Activated CD4-positive, alpha-beta T cell treated with anti-CD3 and anti-CD28 coated beads, Interleukin-2, amount 10 ng/mL, durations not matched to agents 7 days and 5 days (primary cell): ENCODE data around the gene BLACAT1. TPM values are rescaled to one million over a fixed set of nuclear protein-coding genes. Genes with fewer than 3 reads are reported as not detected.
"Not testable (repeated sequence)": the region's sequence is repeated elsewhere in the genome, so short reads cannot be mapped to it uniquely, and the experiment has no call there.

Source experiments
- CTCF ChIA-PET: fragments of 350-600 bp; sonication (Branson Sonifier 250); formaldehyde crosslinking; loops from one replicate; lab custom pipeline; 2021; ENCODE audit warnings: antibody characterized with exemption; lab: Charles Lee
- POLR2A ChIA-PET: fragments of 350-600 bp; sonication (Branson Sonifier 250); formaldehyde crosslinking; loops from one replicate; lab custom pipeline; 2021; ENCODE audit warnings: antibody characterized with exemption; lab: Charles Lee
- DNase-seq: peaks from one replicate; pipeline ENCODE4 v3.0.0-alpha.2; 2020
- H3K27ac Mint-ChIP-seq: one replicate; pipeline ENCODE4 v1.8.0; 2021; ENCODE audit warnings: mild to moderate bottlenecking, moderate library complexity, mixed read lengths
- H3K27me3 Mint-ChIP-seq: one replicate; pipeline ENCODE4 v1.8.0; 2021; ENCODE audit warnings: mixed read lengths
- H3K36me3 Mint-ChIP-seq: one replicate; pipeline ENCODE4 v1.8.0; 2021; ENCODE audit warnings: low read depth, mixed read lengths
- H3K4me1 Mint-ChIP-seq: one replicate; pipeline ENCODE4 v1.8.0; 2021; ENCODE audit warnings: mixed read lengths
- H3K4me3 Mint-ChIP-seq: one replicate; pipeline ENCODE4 v1.8.0; 2021; ENCODE audit warnings: mild to moderate bottlenecking, moderate library complexity, mixed read lengths
- H3K9me3 Mint-ChIP-seq: one replicate; pipeline ENCODE4 v1.8.0; 2021; ENCODE audit warnings: mixed read lengths
- total RNA-seq, 2 experiments: library from RNA; stranded (reverse); gene quantifications; one replicate each; pipeline ENCODE4 v1.2.3, GENCODE V29; 2021

BLACAT1 gene
- total RNA-seq, 2 experiments from 2014 or later = 0.20 to 0.23 TPM

DNA sequence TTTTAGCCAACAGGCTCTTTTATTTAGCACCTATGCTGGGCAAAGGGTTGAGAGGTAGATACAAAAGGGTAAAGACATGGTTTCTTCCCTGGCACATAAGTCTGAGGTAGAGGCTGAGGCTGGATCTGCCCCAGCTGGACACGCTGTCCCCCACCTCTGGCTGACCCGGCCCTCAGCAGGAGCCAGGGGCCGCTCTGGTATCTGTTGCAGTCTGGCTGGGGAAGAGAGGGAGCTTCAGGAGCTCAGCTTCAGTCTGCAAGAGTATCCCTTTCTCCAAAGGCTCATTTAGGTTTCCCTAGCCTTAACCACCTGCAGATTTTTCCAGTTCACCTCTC lies 14.2 kb downstream of the BLACAT1 start:
- H3K4me3 Mint-ChIP-seq = peak overlapping the region; percentile 74
- H3K27ac Mint-ChIP-seq = peak overlapping the region; percentile 97
- ChIA-PET POLR2A (no interaction called here), CTCF (interaction anchor here (0.7 to 3.4 kb wide), 4 partner anchors 11 to 46 kb away, joined by 3 to 12 read pairs (median 4); partner anchors contain the start of gene BLACAT1)
- DNase-seq = no peak
- peaks cover 24% of the 10 kb centered on the region for H3K4me1 Mint-ChIP-seq
- H3K9me3 Mint-ChIP-seq = no peaks in the 10 kb centered on the region
- H3K36me3 Mint-ChIP-seq = no peaks in the 10 kb centered on the region
- peaks cover 6% of the 10 kb centered on the region for H3K27me3 Mint-ChIP-seq

DNA sequence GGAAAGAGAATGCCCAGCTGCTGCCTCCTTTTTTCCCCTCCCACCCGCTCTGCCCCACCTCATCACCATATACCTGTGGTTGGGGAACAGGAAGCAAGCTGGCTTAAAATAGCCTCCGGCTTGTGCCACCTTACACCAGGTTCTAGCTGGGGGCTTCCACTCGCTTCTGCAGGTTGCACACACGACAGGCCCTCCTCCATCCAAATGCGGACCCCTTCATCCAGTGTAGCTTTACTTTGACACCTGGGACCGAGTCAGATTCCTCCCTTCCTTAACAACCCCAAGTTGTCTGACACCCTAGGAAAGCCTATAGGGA lies 14.6 kb downstream of the BLACAT1 start:
- no peak for DNase-seq
- no peaks in the 10 kb centered on the region for H3K9me3 Mint-ChIP-seq
- peak overlapping the region; percentile 97 for H3K27ac Mint-ChIP-seq
- POLR2A ChIA-PET = no interaction called here
- peak overlapping the region; percentile 74 for H3K4me3 Mint-ChIP-seq
- CTCF ChIA-PET = interaction anchor here (0.6 to 3.4 kb wide), 7 partner anchors 11 to 1230 kb away, joined by 3 to 12 read pairs (median 3); partner anchors contain the start of gene BLACAT1
- H3K4me1 Mint-ChIP-seq = peaks cover 24% of the 10 kb centered on the region
- no peaks in the 10 kb centered on the region for H3K36me3 Mint-ChIP-seq
- peaks cover 6% of the 10 kb centered on the region for H3K27me3 Mint-ChIP-seq

DNA sequence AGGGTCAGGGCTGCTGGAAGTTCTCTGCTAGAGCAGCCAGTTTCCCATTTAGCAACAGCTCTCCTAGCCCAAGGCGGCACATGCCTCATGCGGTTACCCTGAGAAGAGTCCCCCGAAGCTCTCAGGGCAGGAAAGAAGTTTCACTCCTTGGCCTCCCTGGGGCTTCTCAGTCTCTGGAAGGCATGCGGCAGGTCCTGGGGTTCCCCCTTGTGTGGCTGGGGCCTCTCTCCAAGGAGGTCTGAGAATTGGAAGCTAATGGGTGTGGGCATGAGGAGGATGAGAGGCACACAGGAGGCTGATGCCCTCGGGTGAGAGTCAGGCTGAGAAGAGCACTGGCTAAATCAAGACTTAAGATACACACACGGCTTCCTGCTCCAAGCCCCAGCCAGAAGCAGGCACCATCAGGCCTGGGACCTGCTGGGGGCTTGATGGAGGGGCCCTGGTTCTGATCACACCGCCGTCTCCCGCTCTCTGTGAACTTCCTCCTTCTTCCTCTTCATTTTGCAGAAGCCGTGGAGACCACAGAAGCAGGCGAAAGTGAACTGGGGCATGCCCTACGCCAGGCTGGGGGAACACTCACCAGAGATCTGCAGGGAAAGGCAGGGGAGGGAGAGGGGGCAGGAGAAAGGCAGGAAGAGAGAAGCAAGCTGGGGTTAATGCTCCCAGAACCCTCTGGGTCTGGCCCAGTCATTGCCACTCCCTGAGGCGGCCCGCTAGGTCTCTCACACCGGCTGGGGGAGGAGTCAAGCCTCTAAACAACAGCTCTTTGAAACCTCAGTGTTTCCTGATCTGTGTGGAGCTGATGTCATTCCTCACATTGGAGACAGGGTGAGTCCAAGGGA lies 15.1 kb downstream of the BLACAT1 start:
- Mint-ChIP-seq H3K4me3 (peak overlapping the region; percentile 74), H3K27ac (peak overlapping the region; percentile 97), H3K36me3 (no peaks in the 10 kb centered on the region), H3K9me3 (no peaks in the 10 kb centered on the region), H3K4me1 (peaks cover 24% of the 10 kb centered on the region), H3K27me3 (peaks cover 9% of the 10 kb centered on the region)
- DNase-seq = peak; percentile 86
- ChIA-PET POLR2A (interaction anchor here (0.6 kb wide), 1 partner anchor 1148 kb away, joined by 3 read pairs; no protein-coding TSS in a partner anchor), CTCF (interaction anchor here (0.6 to 3.4 kb wide), 6 partner anchors 10 to 1231 kb away, joined by 3 to 12 read pairs (median 3); partner anchors contain the start of gene BLACAT1)

DNA sequence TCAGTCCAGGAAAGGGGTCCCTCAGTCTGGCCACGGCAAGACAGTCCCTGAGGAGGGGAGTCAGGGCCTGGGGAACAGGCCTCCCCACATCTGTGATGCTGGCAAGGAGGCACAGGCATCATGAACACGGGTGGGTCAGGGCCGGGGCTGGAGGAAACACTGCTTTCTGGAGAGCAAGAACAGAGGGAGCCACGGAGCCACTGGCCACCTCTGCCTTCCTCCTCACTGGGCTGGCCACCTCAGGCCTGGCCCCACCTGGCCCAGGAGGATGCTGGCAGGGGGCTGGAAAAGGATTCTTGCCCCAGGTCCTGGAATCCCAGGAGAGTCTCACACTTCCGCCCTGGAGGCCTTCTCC lies 15.7 kb downstream of the BLACAT1 start:
- H3K36me3 Mint-ChIP-seq = no peaks in the 10 kb centered on the region
- peak overlapping the region; percentile 74 for H3K4me3 Mint-ChIP-seq
- peaks cover 10% of the 10 kb centered on the region for H3K27me3 Mint-ChIP-seq
- no peak for DNase-seq
- ChIA-PET CTCF (interaction anchor here (1.2 to 3.4 kb wide), 3 partner anchors 9 to 39 kb away, joined by 3 to 12 read pairs (median 3); partner anchors contain the start of gene BLACAT1), POLR2A (no interaction called here)
- no peaks in the 10 kb centered on the region for H3K9me3 Mint-ChIP-seq
- H3K27ac Mint-ChIP-seq = peak overlapping the region; percentile 97
- peaks cover 24% of the 10 kb centered on the region for H3K4me1 Mint-ChIP-seq

DNA sequence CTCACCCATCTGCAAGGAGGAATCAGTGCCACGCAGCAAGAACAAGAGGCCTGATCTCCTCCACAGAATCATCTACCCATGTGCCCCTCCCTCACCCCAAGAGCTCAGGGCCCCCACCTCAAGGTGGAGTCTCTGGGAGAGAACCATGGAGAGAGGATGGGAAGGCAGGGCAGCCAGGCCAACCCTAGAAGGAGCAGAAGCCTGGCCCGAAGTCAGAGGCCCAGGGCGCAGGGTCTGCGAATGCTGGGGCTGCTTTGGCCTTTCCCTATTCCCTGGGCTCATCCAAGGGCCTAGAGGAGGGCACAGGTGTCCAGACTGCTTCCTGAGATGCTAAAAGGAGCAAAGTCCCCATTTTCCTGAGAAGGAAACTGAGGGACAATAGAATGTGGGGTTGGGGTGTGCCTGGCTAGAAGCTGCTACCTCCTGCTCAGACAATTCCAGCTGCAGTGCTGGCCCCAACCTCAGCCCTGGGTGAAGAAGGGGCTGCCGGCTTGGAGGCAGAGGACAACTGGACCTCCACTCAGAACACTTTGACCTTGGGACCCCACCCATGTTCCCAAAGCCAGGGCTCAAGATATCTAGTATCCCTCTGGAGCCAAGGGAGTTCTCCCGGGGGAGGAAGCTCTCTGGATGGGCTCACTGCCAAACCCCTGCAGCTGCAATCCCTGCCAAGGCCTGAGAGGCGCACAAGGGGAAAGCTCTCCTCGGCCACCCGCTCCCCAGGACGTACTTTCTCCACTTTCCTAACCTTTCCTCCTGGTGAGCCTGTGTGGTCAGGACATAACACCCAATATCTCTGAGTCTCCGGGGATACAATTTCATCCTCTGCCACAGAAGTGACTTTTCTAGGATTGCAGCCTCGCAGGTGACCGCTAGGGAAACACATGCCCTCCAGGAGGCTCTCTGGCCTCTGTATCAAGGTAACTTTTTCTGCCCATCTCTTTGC lies 17.4 kb downstream of the BLACAT1 start:
- DNase-seq = no peak
- H3K36me3 Mint-ChIP-seq = no peaks in the 10 kb centered on the region
- ChIA-PET POLR2A (no interaction called here), CTCF (interaction anchor here (0.6 to 3.4 kb wide), 3 partner anchors 8 to 638 kb away, joined by 3 to 12 read pairs (median 3); partner anchors contain the start of gene BLACAT1)
- no peaks in the 10 kb centered on the region for H3K9me3 Mint-ChIP-seq
- peaks cover 24% of the 10 kb centered on the region for H3K4me1 Mint-ChIP-seq
- peak overlapping the region; percentile 43 for H3K27ac Mint-ChIP-seq
- H3K4me3 Mint-ChIP-seq = no peak overlapping the region
- H3K27me3 Mint-ChIP-seq = peaks cover 17% of the 10 kb centered on the region

DNA sequence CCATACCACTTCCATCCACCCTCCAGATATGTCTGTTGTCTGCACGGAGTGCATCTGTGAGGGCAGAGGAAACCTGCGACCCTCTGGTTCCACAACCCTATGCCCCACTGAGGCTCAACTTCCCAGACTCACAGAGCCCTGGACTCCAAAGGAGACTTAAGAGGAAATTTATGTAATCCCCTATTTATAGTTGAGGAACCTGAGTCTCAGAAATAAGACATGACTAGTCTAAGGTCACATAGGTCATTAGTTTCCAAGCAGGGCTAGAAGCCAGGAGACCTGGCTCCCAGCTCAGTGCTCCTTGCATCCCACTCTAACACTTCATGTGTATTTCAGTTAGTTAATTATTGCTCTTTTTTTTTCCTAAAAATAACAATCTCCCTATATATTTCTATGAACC lies 18.3 kb downstream of the BLACAT1 start:
- Mint-ChIP-seq H3K4me3 (no peak overlapping the region), H3K36me3 (no peaks in the 10 kb centered on the region), H3K27ac (no peak overlapping the region), H3K27me3 (peaks cover 17% of the 10 kb centered on the region), H3K9me3 (no peaks in the 10 kb centered on the region), H3K4me1 (peaks cover 24% of the 10 kb centered on the region)
- POLR2A ChIA-PET = no interaction called here
- no peak for DNase-seq
- CTCF ChIA-PET = no interaction called here

DNA sequence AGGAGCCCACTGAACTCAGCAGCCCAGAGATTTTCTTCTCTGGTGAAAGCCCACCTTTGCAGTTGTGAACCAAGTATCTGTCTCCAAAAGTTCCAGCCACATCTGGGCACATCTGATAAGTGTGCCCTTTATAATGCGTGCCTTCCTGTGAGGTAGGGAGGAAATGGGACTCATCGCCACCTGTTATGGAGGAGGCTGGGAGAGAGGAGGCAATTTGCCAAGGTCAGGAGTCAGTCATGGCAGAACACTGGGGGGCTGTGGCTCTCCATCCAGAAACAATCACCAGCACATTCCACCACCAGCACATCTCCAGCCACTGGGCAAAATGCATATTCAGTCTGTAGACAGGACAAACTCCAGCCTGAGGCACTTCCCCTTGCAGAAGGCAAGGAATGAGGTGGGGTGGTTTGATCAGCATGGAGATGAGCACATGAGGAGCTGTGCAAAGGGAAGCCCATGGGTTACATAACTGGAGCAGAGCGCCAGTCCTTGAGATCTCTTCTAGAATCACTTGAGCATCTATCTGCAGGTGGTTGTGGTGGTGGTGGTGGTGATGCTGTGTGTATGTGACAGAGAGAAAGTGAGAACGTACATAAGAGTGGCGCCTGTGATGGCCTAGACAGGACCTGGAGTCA lies 19.0 kb downstream of the BLACAT1 start:
- H3K36me3 Mint-ChIP-seq = no peaks in the 10 kb centered on the region
- H3K27ac Mint-ChIP-seq = no peak overlapping the region
- no peak for DNase-seq
- H3K9me3 Mint-ChIP-seq = no peaks in the 10 kb centered on the region
- peaks cover 22% of the 10 kb centered on the region for H3K4me1 Mint-ChIP-seq
- ChIA-PET CTCF (no interaction called here), POLR2A (no interaction called here)
- H3K27me3 Mint-ChIP-seq = peaks cover 21% of the 10 kb centered on the region
- H3K4me3 Mint-ChIP-seq = no peak overlapping the region

DNA sequence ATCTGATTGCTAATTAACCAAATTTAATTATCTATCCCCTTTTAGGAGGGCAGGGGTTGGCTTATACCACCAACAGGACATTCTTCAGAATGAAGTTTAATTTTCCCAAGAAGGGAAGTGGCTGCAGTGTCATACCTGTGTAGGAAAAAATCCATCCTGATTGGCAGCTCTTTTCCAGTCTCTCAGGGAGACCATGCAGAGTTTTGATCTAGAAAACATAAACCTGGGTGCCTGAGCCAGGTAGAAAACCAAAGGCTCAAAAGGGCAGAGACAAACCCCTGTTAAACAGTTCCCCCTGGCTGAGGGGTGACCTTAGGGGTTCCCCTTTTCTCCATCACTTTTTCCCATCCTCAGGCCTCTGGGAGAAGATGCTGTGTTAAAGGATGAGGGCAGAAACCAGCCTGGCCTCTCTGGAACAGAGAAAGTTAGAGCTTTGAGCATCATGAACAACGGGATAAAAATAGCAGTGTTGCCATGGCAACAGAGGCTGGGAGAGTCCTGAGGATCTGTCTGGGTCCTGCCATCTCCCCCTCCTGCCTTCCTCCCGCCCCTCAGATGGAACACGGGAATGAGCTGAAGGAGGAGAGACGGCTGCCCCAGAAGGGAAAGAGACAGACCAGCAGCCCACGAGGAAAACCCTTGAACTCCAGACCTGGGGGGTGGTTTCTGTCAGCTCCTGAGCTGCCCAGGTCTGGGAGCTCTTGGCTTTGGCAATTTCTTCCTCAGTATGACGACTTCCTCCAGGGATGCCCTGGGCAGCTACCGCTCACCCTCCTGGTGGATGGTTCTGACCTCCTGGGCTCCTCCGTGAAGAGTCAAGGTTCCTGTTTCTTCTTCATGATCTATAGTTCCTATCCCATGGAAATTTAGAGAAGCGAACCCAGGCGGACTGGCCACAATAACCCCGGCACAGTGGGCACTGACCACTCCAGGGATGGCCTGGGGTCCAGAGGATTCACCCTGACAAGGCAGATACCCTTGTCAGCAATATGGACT lies 20.0 kb downstream of the BLACAT1 start:
- CTCF ChIA-PET = no interaction called here
- Mint-ChIP-seq H3K4me3 (no peak overlapping the region), H3K27me3 (peaks cover 22% of the 10 kb centered on the region), H3K9me3 (no peaks in the 10 kb centered on the region), H3K27ac (no peak overlapping the region), H3K36me3 (no peaks in the 10 kb centered on the region), H3K4me1 (peaks cover 15% of the 10 kb centered on the region)
- no peak for DNase-seq
- POLR2A ChIA-PET = no interaction called here

DNA sequence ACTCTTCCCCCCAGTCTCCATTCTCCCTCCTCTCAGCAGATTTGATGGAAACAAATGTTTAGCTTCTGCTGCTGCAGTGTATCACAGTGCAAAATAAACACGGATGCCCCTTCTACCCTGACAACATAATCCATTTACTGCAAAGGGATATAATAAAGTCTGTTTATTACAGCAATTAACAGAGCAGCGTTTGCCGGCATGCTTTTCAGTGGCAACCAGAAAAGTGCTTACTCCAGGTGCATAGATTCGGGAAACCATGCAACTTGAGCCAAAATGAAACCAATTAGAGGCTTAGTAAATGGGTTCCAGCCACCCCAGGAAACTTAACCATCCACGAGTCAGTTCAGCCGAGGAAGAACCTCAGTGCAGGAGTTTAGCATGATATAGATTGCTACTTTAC lies 21.1 kb downstream of the BLACAT1 start:
- H3K27me3 Mint-ChIP-seq = peaks cover 22% of the 10 kb centered on the region
- CTCF ChIA-PET = no interaction called here
- DNase-seq = no peak
- no peak overlapping the region for H3K27ac Mint-ChIP-seq
- no peak overlapping the region for H3K4me3 Mint-ChIP-seq
- no peaks in the 10 kb centered on the region for H3K9me3 Mint-ChIP-seq
- peaks cover 10% of the 10 kb centered on the region for H3K4me1 Mint-ChIP-seq
- POLR2A ChIA-PET = no interaction called here
- H3K36me3 Mint-ChIP-seq = no peaks in the 10 kb centered on the region

DNA sequence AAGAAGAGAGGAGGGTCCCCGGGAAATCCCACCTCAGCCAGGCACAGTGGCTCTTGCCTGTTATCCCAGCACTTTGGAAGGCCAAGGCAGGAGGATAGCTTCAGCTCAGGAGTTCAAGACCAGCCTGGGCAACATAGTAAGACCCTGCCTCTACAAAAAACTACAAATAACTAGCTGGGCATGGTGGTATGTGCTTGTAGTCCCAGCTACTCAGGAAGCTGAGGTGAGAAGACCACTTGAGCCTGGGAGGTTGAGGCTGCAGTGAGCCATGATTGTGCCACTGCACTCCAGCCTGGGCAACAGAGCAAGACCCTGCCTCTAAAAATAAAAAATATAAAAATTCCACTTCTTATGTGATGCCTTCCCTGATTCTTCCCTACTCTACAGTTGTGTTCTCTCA lies 23.2 kb downstream of the BLACAT1 start:
- DNase-seq, H3K4me3 Mint-ChIP-seq, POLR2A ChIA-PET, CTCF ChIA-PET, H3K9me3 Mint-ChIP-seq, H3K36me3 Mint-ChIP-seq, H3K27ac Mint-ChIP-seq, H3K4me1 Mint-ChIP-seq: not testable (repeated sequence)
- peaks cover 29% of the 10 kb centered on the region for H3K27me3 Mint-ChIP-seq

DNA sequence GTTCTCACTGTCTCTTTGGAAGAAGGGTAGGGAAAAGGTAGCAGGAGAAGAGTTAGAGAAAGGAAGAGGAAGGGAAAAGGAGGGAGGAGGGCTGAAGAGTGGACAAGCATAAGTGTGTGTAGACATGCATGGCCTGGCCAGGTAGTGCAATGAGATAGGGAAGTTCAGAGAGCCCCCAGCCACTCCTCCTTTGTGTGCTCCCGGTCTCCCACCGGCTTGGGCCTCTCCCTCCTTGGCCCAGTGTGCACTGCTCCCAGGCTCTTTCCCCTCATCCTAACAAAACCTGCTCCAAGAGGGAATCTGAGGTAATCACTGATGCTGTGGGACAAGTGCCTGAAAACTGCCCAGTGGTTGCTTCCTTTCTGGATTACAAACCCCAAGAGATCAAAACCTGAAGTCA lies 23.7 kb downstream of the BLACAT1 start:
- Mint-ChIP-seq H3K27me3 (peaks cover 29% of the 10 kb centered on the region), H3K27ac (no peak overlapping the region), H3K4me1 (peaks cover 7% of the 10 kb centered on the region), H3K36me3 (no peaks in the 10 kb centered on the region), H3K9me3 (no peaks in the 10 kb centered on the region), H3K4me3 (no peak overlapping the region)
- no peak for DNase-seq
- ChIA-PET POLR2A (no interaction called here), CTCF (interaction anchor here (0.6 to 2.0 kb wide), 3 partner anchors 26 to 226 kb away, joined by 4 read pairs; no protein-coding TSS in a partner anchor)
